ENCODE measurements around the gene PYGM.
A peak's percentile ranks its signal among the peaks of the same experiment; 100 is the strongest.

The PYGM gene

DNA sequence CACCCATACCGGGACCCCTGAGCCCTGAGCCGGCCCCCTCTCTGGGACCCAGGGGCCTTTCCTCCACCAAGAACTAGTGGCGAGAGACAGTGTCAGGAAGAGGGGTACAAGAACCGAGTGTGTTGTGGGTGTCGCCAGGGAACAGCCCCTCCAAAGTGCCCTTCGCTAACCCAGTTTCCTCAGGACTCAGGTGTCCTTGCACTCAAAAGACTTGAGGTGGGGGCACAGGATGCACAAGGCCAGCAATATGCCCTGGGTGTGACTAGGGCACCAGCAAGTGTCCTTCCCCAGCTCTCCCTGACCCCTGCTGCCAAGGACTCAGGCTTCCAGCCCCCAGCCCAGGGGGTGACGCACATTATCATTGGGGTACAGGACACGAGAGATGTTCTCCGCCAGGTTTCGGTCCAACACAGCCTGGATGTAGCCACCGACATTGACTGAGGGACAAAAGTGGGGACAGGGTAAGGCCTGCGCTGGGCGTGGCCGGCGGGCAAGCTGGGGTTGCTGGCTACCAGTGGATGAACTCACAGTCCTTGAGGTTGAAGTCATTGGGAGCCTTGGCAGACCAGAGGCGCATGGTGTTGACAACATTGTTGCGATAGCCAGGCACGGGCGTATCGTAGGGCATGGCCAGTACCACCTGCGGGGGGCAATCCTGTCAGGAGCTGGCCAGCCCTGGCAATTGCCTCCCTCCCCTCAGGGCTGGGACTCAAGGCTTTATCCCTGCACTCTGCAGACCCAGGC, 4.7 kb downstream of the PYGM start:
- no peak for DNase-seq (ENCODE audit: low read depth, low spot score)
- no peak overlapping the region for H3K27ac ChIP-seq

DNA sequence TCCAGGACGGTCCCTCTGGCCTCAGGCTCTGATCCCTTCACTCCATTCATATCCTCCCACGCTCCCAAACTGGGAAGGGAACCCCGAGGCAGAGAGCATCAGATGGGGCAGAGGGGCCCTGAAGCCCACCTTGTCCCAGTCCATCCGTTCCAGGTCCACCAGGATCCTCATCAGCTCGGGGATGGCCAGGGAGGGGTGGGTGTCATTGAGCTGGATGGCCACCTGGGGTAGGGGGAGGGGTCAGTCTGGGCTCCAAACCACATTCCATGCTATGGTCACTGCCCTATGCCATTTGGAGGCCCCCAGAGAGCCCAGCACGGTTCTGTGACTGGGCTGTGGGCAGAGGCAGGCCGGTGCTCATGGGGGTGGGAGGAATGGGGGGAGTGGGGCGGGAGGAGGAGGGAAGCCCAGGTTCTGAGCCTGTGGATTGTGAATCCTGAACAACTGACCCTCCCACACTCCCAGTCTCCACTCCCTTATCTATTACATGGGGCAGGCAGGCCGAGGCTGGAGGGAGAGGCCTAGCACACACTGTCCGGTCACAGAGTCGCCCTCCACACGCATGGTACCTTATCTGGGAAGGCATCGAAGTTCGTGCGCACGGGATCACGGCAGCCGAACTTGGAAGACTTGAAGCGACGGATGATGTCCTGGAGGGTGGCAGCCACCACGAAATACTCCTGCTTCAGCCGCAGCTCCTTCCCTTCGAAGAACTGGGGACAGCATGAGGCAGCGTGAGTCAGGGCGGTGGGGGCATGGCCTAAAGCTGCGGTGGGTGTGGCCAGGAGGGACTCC, 5.5 kb downstream of the PYGM start:
- no peak for DNase-seq (ENCODE audit: low read depth, low spot score)
- H3K27ac ChIP-seq = no peak overlapping the region

DNA sequence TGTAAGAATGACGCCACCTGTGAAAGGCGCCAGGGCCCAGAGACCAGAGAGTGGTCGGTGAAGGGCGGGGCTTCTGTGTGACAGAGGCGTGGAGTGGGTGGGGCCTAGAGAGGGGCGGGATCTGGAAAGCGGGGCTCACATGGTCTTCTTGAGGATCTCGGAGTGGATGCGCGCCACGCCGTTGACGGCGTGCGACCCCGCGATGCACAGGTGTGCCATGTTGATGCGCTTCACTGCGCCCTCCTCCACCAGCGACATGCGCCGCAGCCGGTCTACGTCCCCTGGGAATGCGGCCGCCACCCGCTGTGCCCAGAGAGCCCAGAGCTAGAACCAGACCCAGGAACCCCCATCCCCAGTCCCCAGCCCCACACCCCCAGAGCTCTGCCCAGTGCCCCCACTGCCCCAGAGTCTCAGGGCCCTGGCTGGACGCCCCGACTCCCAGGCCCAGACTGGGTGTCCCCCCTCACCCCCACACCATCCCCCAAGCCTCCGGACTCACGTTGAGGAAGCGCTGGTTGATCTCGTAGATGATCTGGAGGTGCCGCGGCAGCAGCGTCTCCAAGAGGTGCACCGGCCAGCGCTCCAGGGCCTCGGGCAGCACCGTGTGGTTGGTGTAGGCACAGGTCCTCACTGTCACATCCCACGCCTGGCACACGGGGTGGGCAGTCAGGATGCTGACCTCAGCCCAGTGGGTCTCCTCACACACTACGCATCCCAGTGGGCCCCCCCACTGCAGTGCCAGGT, 6.2 kb downstream of the PYGM start:
- DNase-seq (ENCODE audit: low read depth, low spot score) = no peak

DNA sequence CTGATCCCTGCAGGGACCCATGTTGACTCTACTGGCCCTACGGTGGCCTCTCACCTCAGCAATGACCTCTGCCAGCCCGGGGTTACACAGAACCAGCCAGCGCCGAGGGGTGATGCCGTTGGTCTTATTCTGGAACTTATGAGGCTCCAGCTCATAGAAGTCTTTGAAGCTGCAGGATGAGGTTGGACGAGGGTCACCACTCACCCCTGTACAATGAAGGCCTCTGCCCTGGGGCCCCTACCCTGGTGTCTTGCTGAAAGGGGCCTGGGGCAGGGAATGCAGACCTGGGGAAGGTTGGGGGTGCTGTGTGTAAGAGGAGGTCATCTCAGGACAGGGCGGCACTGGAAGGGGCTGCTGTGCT, 6.8 kb downstream of the PYGM start:
- no peak for DNase-seq (ENCODE audit: low read depth, low spot score)
- no peak overlapping the region for H3K27ac ChIP-seq

More for the DNA sequence above, 6.2 kb downstream of the PYGM start:
- no peak overlapping the region for H3K27ac ChIP-seq

DNA sequence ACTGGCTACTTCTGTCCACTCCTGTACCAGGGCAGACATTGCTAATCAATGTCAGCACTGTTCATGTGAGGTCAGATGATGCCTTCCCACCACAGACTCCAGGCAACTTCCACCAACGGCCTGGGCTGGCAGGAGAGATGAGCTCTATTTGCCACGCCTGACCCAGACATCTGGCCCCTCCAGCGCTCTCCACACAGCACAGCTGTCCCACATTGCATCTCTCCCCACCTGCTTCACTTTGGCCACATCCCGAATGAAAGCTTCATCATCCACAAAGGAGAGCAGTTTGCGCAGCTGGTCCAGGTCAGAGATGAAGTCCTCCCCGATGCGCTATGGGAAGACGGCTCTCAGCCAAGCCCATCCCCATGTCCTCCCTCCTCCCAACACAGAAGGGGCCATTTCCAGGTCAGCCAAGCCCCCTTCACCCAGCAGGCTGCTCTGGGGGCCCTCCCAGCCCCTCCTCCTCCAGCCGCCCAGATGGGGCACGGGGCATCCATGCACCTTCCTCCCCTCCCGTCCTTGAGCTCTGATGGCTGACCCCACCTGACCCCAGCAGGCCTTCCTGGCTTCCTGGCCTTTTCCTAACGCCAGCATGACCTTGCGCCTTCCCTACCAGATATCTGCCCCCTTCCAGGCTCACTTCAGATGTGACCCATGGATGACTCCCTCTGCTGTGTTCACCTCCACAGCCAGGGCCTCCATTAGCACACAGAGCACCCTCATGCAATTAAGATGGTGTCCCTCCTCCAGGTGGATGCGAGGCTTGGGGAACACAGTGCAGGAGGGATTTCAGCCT, 7.4 kb downstream of the PYGM start:
- DNase-seq (ENCODE audit: low read depth, low spot score) = no peak
- H3K27ac ChIP-seq = no peak overlapping the region

DNA sequence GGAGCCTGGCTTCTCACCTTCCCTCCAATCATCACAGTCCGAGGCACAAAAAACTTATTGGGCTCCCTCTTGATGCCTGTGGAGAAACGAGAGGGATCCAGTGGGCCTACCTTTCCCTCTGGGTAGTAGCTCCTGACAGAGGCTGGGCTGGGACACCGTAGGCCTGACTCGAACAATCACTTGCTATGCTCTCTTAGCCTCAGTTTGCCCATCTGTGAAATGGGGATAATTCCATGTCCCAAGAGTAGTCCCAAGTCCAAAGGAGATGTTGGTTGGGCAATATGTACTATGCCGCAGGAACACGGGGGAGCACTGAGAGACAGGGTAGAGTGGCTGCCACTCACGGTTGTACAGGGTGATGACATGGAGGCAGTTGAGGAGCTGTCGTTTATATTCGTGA, 8.2 kb downstream of the PYGM start:
- DNase-seq (ENCODE audit: low read depth, low spot score) = no peak
- no peak overlapping the region for H3K27ac ChIP-seq

DNA sequence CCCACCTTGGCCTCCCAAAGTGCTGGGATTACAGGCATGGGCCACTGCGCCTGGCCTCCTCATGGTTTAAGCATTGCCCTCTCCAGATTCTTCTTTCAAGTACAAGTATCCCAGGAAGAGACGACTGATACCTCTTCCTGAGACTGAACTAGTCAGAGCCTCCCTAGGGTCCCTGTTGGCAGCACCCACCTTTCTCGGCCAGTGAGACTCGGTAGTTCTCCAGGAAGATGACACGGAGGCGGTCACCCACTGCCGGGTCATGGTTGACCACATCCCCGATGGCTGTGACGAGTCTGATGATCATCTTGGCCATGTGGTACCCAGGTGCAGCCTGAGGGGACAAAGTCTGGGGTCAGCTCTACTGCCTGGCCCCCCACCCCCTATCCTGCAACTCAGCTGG, 8.6 kb downstream of the PYGM start:
- DNase-seq (ENCODE audit: low read depth, low spot score) = no peak
- no peak overlapping the region for H3K27ac ChIP-seq

DNA sequence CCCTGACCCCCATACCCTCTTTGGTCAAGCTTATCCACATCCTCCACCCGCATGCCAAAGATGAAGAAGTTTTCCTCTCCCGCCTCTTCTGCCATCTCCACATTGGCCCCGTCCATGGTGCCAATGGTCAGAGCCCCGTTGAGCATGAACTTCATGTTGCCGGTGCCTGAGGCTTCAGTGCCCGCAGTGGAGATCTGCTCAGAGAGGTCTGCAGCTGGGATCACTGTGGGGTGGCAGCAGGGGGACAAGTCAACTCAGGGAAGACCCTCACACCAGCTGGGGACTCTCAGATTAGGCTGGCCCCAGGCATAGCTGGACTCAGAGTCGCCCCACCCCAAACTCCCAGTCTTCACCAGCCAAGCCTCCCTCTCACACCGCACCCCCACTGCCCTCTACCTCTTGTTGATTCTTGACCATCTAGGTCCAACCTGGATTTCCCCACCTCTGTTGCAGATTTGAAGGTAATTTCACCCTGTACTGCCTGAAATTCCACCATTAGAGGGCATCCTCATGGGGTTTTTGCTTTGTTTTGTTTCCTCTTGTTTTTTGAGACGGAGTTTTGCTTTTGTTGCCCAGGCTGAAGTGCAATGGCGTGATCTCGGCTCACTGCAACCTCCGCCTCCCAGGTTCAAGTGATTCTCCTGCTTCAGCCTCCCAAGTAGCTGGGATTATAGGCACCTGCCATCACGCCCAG, 9.3 kb downstream of the PYGM start:
- no peak overlapping the region for H3K27ac ChIP-seq
- DNase-seq (ENCODE audit: low read depth, low spot score) = no peak

DNA sequence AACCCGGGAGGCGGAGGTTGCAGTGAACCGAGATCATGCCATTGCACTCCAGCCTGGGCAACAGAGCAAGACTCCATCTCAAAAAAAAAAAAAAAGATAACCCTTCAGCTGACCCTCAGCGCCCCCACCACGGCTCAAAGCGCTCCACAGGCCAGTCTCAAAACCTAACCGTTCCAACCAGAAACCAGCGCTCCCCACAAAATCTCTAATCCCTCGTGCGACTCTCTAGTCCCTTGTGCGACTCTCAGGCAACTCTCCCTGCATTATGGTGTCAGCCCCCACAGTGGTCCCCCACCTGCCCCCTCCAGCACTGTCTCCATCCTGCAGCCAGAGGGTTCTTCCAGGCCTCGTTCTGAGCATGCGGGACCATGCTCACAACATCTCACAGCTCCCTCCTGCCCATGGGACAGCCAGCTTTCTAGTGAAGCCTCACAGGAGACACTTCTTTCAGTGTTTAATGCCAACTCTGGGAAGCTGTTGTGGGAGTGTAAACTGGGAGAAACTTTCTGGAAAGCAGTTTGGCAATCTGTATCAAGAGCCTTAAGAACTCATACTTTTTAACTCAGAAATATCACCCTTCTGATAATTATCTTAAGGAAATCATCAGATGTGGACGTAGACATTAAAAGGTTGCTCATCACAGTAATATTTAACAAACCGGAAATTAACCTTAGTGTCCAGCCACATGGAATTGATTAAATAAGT, 11.7 kb downstream of the PYGM start:
- DNase-seq (ENCODE audit: low read depth, low spot score) = no peak
- H3K27ac ChIP-seq = peak overlapping the region; percentile 61

DNA sequence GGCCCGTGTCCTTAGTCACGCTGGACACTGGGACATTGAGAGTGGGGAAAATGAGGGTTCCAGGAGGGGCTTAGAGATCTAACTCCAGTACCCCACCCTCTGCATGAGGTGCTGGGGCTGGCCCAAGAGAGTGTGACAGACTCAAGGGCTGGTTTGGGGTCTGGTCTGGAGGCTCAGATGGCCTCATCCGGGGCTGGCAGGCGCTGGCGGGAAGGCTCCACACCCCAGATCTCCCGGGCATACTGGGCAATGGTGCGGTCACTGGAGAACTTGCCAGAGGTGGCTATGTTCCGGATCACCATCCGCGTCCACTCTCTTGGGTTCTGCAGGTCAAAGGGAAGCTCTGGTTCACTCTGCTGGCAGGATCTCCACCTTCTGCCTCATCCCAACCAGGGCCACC, 13.3 kb downstream of the PYGM start:
- no peak for DNase-seq (ENCODE audit: low read depth, low spot score)
- no peak overlapping the region for H3K27ac ChIP-seq

DNA sequence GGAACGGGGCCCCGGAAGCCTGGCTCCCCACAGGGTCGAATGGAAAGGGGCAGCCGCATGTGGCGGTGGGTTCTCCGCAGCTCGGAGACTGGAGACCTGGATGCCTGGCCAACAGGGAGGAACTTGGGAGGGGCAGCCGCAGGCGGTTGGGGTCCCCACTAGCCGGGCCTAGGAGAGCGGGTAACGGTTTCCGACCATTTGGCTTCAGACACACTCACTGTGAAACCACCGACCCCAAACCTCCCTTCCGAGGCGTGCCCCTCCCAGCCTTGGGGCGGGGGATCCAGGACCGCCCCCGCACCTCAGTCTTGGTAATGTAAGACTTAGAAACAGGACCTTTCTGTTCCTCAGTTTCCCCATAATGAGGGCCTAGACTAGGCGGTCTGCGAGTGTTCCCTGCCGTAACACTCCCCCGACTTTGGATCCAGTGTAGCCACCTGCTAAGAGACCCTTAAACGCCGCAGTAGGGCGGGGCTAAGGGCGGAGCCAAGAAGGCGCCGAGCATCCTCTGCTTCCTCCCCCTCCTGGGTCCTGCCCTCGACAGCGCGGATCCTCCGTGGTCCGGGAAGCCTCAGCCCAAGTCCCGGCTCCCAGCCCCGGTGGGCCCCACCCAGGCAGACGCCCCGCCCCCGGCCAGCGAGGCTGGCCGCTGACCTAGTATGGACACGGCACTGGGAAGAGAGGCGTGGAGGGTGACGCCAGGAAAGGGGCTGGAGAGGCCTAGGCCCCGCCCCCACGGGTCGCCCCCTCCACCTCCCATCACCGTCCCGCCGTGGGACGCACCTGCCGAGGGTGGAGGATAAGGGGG, 14.0 kb downstream of the PYGM start:
- no peak overlapping the region for H3K27ac ChIP-seq
- no peak for DNase-seq (ENCODE audit: low read depth, low spot score)

DNA sequence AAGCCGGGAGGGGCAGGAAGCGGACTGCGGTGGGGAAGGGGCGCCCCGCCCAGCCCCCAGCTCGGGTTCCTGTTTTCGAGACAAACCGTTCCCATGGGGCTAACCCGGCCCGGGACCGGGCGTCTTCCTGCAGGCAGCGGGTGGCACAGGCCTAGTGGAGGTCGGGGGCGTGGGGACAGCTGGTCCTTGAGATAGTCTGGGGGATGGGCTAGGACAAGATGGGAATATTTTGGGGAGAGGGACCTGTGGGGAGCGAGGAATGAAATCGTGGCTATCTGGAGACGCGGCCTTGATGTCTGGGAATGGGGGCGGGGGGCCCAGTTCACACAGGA, 14.6 kb downstream of the PYGM start:
- H3K27ac ChIP-seq = no peak overlapping the region
- DNase-seq (ENCODE audit: low read depth, low spot score) = no peak

DNA sequence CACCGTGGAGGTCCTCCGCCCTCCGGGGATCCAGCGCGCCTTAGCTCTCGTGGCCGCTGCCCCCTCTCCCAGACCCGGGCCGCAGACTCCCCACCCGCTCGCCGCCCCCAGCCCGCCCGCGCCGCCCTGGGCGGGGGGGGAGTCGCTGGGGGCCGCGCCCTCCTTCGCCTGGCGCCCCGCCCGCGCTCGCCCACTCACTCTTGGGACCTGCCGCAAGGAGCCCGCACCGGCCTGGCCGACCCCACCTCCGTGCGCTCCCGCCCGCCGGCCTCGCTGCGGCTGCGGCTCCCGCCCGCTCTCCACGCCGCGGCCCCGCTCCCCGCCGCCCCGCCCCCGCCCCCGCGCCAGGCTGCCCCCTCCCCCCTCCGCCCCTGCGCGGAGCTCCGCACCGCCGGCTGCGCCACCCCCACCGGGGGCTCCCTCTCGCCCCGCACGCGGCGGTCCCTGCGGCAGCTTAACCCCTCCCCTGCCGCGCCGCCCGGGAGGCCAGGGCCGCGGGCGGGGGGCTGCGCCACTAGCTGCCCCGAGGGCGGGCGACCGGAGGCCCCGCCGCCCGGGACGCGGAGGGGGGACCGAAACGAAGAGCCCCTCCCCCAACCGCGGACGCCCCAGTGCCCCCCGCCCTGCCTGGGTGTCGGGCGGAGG, 15.1 kb downstream of the PYGM start:
- no peak for DNase-seq (ENCODE audit: low read depth, low spot score)
- H3K27ac ChIP-seq = no peak overlapping the region

DNA sequence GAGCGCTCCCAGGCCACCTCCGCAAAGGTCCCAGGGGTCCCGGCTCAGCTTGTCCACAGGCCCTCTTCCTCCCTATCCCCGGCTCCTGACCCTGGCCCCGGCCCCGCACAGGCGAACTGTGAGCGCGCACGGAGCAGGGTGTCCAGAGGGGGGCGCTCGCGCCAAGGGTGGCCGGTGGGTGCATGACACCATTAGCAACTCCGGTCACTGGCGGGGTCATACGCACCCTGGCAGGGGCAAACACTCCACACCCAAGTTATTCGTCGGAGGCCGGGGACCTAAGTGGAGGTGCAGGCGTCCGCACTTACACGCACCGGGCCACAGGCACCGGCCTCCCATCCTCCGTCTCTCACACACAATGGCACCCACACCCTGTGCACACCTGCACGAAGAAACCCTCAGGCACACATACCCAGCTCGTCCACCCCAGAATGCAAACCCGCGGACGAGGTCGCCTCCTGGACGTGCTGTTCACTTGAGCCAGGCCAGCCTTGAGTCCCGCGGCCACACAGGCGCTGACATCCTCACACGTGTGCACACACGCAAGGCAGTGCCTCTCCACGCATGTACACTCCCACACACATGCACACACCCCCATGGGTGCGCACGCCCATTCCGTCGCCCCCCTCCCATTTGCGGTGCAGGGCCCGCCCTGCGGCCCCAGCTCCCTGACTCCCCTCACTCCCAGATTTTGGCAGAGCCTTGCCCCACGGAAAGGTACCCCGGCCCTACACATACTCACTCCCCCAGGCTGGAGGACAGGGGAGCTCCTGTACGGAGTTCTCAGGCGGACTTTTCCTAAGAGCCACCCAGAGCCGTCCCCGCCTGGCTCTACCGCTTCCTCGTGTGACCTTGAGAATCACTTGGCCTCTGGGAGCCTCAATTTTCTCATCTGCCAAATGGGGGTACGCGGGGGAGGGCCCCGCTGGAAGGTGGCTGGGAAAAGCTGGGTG, 15.9 kb downstream of the PYGM start, which contains the start of gene RASGRP2:
TSS of gene RASGRP2 (minus strand) at position 552 of the 953 bp plus-strand sequence. CDS start 1,276 bp downstream, outside the sequence.
- no peak for DNase-seq (ENCODE audit: low read depth, low spot score)
- H3K27ac ChIP-seq = no peak within 1 kb of the TSS

DNA sequence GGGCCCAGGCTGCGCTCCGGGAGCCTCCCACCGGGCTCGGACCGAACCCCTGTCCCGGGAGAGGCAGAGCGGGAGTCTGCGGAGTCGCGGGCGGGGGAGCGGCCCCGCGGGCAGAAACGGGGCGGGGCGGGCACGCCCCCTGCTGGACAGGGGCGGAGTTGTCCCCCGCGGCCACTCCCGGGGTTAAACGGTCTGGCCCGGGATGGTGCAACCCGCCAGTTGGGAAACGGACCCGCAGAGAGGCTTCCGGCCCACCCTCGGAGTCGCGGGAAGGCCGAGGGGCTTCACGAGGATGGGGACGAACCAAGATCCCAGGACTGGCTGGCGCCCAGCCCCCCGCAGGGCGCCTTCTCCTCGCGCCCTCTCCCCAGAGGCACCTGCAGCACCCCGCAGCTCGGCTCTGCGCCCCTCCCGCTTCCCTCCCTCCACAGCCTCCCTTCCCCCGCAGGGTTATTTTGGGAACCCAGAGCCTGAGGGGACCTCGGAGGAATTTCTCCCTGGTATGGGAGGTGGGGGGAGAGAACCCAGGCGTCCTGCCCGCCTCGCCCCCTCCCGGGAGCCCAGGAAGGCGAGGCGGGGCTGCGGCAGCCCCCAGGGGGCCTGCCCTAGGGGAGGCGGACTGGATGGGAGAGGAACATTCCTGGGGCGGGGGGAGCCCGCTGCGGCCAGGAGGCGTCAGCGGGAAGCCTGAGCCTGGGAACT, 16.7 kb downstream of the PYGM start:
- DNase-seq (ENCODE audit: low read depth, low spot score) = no peak
- H3K27ac ChIP-seq = no peak overlapping the region

Measured in epithelial cell of prostate (primary cell).